Activated CD4-positive, alpha-beta T cell treated with anti-CD3 and anti-CD28 coated beads, Interleukin-10, Interleukin-2, amounts not matched to agents 100 ng/mL and 50 ng/mL, durations not matched to agents 16 hours and 8 hours (primary cell): Measurements from ENCODE around the gene IL34.
"Not testable (repeated sequence)": the region's sequence is repeated elsewhere in the genome, so short reads cannot be mapped to it uniquely, and the experiment has no call there.

Source experiments
- DNase-seq: peaks from one replicate; pipeline ENCODE4 v3.0.0-alpha.2; 2020

IL34 gene

GRCh38 chr16:70646260-70647241 lies at the start of gene IL34:
TSS of gene IL34 (plus strand) at chr16:70646559. CDS start at chr16:70646948, 389 bp downstream.
- DNase-seq: no peak

- no peak for DNase-seq
Observed at GRCh38 chr16:70597135-70597835, 49.1 kb upstream of the IL34 start.

- DNase-seq: no peak
Observed at GRCh38 chr16:70598937-70599503, 47.3 kb upstream of the IL34 start.

- DNase-seq: no peak
Observed at GRCh38 chr16:70600730-70601129, 45.6 kb upstream of the IL34 start.

- no peak for DNase-seq
Observed at GRCh38 chr16:70601576-70602575, 44.5 kb upstream of the IL34 start.

- DNase-seq: no peak
Observed at GRCh38 chr16:70602831-70603230, 43.5 kb upstream of the IL34 start.

- DNase-seq: no peak
Observed at GRCh38 chr16:70604407-70605282, 41.7 kb upstream of the IL34 start.

GRCh38 chr16:70605283-70605657 lies 41.1 kb upstream of the IL34 start:
- no peak for DNase-seq

GRCh38 chr16:70608521-70608920 lies 37.8 kb upstream of the IL34 start:
- DNase-seq: no peak

GRCh38 chr16:70610273-70611223 lies 35.8 kb upstream of the IL34 start:
- no peak for DNase-seq

GRCh38 chr16:70611224-70611598 lies 35.1 kb upstream of the IL34 start:
- DNase-seq: no peak

- no peak for DNase-seq
Observed at GRCh38 chr16:70611785-70612303, 34.5 kb upstream of the IL34 start.

GRCh38 chr16:70612931-70613330 lies 33.4 kb upstream of the IL34 start:
- no peak for DNase-seq

GRCh38 chr16:70614208-70614951 lies 32.0 kb upstream of the IL34 start:
- DNase-seq: no peak

- no peak for DNase-seq
Observed at GRCh38 chr16:70615945-70616344, 30.4 kb upstream of the IL34 start.

GRCh38 chr16:70621864-70622263 lies 24.5 kb upstream of the IL34 start:
- not testable (repeated sequence) for DNase-seq

- no peak for DNase-seq
Observed at GRCh38 chr16:70627696-70628095, 18.7 kb upstream of the IL34 start.

GRCh38 chr16:70630960-70631745 lies 15.2 kb upstream of the IL34 start:
- DNase-seq: no peak
